Forelimb muscle (tissue), 1 donor: ENCODE data around the gene FBXO8. TPM values are rescaled to one million over a fixed set of nuclear protein-coding genes. Genes with fewer than 3 reads are reported as not detected.
"Not testable (repeated sequence)": the region's sequence is repeated elsewhere in the genome, so short reads cannot be mapped to it uniquely, and the experiment has no call there.

ENCODE experiments used
- DNase-seq: peaks from one replicate; pipeline ENCODE4 v3.0.0-alpha.2; 2013; ENCODE audit warnings: low read depth
- polyA plus RNA-seq: library from polyadenylated mRNA; unstranded; fragments of 120-200 nt; gene quantifications from one replicate; pipeline ENCODE4 v1.2.1, GENCODE V29; 2013; ENCODE audit not compliant: insufficient read length

Gene FBXO8
- polyA plus RNA-seq, 1 donor: 14.6 TPM

DNA sequence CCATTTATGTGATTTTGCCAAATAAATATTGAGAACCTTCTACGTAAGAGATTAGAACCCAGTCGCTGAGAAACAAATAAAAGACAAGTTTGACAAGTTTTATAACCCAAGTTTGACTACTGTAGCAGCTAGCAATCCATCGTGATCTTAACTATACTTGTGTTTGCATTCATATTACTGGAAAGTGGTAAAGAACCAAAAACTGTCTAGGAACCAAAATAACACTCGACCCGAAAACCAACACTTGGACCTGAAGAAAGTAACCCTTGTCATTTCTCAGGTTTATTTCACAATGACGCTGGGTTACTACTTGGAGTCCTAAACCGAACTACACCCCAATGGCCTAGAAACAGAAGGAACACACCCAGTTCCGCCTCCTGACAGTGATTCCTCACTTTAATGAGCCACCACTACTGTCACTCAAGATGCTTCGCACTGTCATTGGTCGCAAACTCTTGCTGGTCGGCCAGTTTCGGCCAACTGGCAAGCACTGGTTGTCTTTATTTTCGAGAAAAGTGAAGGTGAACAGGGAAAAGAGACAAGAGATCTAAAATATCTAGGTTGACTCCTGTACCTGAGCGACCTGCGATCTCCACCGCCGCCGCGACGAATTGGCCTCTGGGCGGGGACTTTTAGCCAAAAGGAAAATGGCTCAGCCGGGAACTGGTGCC, 496 bp downstream of the FBXO8 start:
- peak; percentile 94 for DNase-seq

DNA sequence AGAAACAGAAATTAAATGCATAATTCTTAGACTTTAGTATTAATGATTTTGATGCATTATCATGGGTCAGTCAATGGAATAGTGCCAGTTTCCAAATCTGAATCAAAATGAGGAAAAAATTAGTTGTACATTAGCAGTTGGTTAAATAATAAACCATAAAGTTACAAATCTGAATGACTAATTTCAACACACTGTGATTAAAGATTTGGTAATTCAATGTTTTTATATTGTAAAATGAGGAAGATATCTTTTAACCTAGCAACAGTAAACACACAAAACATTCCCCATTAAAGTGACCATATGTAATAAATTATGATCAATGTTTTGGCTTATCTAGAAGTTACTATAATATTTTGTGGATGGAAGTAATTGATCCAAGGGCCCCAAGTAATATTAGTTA, 1.6 kb downstream of the FBXO8 start:
- DNase-seq: no peak

DNA sequence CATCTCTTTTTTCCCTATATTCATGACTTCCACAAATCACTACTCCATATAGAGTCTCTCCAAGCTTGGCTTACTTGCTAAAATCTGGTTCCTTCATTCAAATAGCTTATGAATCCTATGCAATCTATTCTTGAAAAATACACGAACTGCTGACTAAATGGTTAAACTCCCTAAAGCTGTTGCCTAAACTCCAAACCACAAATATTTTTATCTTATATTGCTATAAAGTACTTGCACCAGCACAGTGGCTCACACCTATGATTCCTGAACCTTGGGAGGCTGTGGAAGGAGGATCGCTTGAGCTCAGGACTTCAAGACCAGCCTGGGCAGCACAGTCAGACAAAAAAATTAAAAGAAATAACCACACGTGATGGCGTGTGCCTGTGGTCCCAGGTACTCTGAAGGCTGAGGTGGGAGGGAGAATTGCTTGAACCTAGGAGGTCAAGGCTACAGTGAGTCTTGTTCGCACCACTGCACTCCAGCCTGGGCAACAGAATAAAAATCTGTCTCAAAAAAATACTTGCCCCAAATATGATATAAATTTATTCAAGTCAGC, 2.2 kb downstream of the FBXO8 start:
- no peak for DNase-seq

DNA sequence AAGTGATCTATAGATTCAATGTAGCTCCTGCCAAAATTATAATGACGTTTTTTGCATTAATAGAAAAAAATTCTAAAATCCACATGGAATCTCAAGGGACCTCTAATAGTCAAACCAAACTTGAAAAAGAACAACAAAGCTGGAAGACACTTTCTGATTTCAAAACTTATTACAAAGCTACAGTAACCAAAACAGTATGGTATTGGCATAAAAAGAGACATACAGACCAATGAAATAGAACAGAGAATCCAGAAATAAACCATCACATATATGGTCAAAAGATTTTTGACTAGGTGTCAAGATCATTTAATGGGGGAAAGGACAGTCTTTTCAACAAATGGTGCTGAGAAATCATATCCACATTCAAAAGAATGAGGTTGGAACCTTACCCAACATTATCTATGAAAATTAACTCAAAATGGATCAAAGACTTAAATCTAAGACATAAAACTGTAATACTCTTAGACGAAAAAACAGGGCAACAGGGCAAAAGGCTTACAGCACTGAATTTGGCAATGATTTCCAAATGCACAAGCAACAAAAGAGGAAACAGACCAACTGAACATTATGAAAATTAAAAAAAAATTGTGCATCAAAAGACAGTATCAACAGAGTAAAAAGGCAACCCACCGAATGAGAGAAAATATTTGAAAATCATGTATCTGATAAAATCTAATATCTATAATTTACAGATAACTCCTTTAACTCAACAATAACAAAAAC, 3.9 kb downstream of the FBXO8 start:
- DNase-seq: no peak

DNA sequence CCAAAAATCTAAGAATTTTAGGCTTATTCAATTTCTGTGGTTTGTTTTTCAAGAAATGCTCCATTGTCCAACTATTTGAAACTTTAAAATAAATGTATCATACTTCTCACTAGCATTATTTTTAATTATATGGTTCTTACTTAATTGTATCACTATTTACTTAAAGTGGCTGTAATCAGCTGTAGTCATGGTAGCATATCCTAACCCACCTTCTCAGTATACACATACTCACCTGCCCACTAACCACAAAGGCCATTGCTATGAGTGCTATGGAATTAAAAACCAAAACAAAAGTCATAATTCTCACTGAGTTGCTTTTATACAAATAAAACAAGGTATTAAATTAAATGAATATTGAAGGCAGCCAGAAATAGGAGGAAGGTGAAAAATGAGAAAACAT, 5.0 kb downstream of the FBXO8 start:
- no peak for DNase-seq

DNA sequence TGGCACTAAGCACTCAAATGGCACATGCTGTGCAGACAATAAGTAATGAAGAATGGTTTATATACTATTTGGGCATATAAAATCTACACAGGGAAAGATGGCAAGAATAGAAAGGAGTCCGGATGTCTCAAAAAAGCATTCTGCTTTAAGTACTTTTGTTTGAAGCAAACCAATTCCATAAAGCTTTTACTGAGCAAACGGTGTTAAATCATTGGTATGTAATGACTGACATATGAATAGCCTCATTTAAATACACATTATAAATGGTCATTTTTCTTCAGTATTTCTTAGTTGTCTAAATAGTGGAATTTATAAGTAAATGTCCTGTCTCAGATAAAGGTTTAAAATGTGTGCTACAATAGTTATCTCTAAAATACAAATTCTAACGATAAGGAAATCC, 6.0 kb downstream of the FBXO8 start:
- no peak for DNase-seq

DNA sequence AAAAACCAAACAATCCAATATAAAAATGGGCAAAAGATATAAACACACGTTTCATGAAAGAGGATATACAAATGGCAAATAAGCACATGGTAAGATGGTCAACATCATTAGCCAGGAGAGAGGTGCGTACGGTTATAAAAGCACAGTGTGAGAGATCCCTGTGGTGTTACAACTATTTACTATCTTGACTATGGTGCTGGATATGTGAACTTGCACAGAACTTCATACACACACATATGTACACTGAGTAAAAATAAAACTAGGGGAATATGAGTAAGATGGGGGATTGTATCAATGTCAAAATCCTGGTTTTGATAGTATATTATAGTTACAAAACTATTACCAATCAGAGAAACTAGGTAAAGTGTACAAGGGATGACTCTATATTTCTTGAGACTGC, 8.4 kb downstream of the FBXO8 start:
- DNase-seq: no peak

DNA sequence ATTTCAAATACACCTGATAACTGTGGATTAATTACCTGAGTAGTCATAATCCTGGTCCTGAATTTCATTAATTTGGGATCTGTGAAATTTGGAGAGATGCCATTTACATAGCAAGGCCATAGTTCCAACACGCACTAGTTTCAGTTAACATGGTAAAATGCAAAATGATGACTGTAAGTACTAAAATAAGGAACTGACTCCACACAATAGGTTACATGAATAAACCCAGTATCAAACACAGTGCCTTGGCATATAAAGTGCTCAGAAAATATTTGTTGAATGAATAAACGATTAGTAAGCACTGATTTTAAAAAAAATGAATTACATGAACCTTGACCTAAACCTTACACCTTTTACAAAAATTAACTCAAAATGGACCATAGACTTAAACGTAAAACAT, 9.0 kb downstream of the FBXO8 start:
- no peak for DNase-seq

DNA sequence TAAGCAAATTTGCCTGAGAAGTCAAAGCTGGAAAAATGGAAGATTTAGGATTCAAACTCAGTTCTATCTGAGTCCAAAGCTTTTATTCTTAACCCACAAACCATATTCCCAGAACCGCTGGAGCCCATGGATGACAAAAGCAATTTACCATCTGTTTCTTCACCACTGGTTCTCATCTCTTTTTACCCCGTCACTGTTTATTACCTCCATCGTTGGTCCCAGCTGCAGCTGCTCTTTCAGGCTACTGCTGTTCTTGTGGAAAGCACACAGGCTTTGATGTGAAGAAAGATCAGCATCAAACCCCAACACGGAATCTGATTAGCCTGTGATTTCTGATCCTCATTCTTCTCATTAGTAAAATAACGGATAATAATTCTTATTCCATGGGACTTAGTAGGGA, 9.5 kb downstream of the FBXO8 start:
- no peak for DNase-seq

DNA sequence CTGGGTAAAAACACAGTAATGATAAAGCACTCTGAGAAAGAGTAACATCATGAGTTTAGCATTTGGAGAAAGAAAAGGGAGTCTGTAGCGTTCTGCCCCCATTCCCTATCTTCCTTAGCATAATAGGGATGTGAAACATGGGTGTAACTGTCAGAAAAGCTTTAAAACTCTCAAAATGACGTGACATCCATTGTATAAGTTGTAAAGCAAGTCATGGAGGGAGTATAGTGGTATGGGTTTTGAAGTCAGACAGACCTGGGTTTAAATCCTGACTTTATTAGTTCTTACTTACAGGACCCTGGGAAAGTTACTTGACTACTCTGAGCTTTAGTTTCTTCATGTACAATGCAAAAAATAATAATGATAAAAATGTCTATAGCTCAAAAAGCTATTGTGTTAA, 17.1 kb downstream of the FBXO8 start:
- no peak for DNase-seq

DNA sequence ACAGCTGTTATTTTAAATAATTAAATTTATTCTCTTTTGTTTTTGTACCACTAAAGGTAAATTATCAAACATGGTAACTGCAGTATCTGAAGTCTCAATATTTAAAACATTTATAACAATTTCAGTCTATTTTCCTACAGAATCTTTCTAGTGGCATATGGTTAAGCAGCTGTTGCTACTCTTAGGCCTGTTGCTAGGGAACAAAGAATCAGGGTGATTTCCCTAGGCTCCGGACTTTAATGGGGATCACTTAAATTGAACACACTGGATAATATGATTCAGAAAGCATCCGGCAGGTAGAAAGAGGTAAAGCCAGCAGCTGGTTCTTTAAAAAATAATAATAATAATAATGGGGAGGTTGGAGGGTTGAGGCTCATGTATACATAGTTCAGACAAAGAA, 17.6 kb downstream of the FBXO8 start:
- no peak for DNase-seq

DNA sequence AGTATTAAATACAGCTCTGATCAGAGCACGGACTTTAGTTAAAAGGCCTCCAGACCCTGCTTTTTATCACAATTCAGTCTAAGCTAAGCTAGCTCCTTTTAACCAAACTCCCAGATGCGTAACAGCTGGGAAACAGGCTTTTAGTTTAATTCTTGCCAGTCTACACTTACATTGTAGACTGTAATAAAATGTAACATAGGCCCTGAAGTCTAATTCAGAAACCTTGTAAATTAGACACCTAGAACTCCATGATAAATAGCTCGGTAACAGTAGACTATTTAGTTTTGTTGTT, 20.1 kb downstream of the FBXO8 start:
- no peak for DNase-seq

DNA sequence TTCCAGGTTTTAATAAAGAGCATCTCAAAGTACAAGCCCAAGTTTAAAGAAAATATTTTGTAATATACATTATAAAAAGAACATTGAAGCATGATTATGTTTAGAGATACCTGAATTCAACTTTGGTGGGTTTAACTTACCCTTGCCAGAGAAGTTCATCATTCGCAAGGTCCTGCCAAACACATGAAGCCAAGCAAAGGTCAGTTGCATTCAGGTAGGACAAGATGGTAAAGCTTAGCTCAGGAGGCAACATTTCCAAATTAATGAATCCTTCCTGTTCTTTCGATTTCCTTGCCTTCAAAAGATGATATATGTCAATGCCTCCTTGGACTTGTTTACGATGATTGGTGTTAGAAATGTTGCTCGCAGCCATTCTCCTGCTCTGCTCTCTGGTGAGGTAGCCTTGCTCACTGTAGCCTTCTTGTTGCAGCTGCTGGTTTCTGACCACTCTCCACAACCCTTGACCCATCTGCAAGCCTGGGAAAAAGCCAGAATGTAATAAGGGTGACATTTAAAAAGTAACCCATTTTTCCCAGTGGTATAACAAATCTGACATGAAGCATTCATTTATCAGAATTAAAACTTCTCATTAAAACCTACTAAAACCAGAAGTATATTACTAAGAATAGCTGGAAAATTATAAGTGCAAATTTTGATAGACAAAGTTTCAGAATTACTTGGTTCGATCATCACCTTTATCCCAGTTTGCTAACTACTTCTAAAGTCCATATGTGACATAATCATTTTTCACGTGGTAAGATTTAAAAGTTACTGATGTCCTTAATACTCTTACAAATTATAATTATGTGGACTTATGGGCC, 20.6 kb downstream of the FBXO8 start:
- no peak for DNase-seq

DNA sequence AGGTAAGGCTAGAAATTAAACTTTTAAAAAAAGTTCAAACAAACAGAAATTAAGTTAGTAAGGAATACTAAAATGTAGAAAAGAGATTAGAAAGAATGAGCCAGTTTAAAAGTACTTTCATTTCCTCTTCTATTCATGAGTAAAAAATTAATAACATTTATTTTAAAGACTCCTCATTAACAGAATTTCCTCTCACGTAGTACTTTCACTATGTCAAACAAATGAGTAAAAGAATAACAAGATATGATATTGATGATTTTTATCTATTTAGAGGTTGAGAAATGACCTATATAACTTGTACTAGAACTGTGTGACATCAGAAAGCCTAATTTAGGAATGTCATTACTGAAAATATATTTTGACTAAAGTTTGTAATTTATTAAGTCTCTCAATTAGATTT, 22.0 kb downstream of the FBXO8 start:
- DNase-seq: not testable (repeated sequence)

DNA sequence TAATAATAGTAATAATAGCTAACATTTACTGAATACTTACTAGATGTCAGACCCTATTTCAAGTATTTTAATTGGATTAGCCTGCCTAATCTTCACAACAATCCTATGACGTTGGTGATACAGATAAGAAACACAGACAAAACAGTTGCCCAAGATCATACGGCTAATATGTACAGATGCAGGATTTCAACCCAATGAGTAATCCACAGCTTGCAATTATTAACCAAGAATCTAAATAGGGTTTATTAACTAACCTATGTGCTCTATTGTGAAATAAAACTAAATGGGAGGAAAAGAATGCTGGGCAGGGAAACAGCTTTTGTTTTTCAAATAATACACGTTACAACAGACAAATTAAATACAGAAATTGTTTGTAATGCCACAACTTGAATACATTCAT, 23.4 kb downstream of the FBXO8 start:
- DNase-seq: no peak

DNA sequence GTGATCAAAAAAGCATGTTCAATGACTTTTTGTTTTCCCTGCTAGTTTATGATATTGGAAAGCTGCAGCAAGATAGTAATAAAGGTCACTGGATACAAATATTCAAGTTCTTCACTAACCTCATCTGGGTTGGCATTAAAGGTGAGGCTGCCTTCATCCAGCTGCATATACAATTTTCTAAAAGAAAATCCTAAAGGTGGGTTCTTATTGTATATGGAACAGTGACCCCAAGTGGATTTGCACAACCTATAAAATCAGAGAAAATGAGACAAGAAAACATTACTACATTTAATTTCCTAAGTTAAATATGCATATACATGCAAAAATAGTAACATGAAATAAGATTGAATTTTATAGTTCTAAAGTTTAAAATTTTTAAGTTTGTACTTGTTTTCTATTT, 23.9 kb downstream of the FBXO8 start:
- no peak for DNase-seq

DNA sequence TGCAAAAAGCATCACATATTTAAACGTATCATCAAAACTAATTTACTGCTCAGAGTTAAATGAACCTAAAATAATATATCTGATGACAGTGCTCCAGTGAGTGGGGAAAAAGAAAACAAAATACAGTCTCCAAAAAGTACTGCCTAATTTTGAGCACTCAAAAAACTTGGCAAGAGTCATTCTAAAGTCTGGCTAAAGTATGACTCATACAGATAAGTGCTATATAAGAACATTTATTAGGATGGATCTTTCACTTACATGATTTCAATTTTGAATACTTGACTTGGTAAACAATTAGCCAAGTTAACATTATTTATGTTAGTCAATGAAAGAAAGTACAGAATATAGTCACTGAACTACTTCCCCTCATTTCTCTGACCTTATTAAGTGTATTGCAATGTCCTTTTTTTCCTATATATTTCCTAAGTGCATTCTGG, 27.2 kb downstream of the FBXO8 start:
- DNase-seq: peak; percentile 11

DNA sequence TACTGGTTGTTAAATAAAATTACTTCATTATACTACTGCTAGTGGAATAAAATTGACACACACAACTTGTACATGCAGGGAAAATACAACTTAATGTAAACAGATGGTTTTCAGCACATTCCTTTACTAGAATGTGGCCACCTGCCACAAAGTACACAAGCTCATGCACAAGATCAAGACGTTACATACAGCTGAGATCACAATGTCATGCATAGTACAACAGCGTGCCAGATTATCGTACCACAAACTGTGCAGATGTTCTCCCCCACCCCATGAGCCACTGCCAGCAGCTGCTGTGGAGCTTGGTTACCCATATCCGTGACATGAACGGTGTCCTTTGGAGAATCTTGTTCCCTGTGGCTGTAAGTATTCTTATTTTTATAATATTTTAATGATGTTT, 27.7 kb downstream of the FBXO8 start:
- peak; percentile 39 for DNase-seq

DNA sequence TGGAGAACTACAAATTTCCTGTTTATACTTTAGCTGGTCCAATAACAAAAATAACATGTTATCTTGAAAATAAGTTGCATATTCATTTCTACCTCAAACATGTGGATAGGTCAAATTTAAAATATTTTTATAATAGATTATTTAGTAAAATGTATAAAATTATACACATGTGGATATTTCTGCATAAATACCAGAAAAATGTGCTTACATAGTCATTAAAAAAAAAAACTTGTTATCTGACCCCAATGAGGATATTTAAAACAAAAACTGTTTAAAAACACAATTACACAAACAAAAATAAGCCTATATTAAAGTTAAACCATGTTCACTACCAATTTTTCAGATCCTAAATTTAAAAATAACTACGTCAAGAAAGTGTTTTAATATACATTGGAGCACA, 28.1 kb downstream of the FBXO8 start:
- DNase-seq: no peak

DNA sequence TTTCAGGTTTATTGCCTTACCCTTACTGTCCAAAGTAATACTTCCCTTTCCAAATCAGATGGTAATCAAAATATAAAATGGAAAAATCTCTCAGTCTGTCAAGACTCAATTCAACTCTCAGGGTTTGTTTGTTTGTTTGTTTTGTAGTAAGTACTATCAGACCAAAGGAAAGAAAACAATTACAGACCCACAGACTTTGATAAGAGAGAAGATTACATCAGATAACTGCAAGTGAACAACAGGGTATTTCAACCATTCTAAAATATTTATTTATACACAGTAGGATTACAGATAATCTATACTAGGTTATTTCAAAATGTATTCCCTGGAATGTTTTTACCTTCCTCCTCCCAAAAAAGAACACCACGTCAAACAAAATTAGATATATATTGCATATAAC, 28.9 kb downstream of the FBXO8 start:
- DNase-seq: no peak

DNA sequence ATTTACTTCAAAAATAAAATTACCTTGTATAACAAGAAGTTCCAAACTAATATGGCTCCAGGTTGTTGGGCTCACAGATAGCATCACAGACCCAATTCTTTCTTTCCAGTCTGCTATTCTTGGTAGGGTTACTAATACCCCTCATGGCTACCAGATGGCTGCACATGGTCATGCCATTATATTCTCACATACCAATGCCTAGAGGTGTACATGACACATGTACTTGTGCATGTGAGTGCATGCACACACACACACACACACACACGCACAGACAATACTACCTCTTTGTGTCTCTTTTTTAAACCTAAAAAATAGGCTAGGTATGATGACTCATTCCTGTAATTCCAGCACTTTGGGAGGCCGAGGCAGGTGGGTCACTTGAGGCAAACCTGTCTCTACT, 31.1 kb downstream of the FBXO8 start:
- no peak for DNase-seq

DNA sequence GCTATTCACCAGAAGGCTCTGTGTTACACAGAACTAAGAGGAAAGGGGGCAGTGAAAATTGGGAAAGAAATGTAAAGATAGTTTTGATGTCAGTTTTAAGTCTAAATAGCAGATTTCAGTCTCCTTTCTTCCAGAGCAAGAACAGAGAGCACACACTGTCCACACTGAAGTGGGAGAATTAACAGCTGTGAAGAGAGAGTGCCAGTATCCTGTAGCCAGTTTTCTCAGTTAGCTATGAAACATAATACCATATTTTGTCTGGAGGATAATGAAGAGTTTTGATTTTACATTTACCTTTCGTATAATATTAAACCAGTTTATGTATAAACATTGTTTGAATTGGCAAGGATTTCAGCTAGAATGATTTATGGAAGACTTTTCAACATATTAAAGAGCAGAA, 35.1 kb downstream of the FBXO8 start:
- no peak for DNase-seq

DNA sequence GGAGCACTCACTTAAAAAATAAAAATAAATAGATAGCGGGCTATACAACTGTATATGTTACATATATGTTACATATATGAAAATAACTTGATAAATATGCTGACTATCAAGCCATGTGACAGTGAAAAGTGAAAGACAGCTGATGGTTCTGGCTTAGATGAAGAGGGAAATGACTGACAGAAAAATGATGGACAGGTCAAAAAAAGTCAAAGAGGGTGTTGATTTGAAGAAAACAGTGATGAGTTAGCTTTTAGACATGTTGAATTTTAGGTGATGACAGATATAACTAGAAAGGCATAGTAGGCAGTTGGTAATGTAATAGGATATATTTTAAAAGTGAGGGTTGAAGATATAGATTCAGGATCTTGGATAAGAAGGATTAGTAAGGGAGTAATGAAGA, 37.8 kb downstream of the FBXO8 start:
- DNase-seq: no peak
